ENCODE measurements around the gene SEMA3B. TPM values are rescaled to one million over a fixed set of nuclear protein-coding genes. Genes with fewer than 3 reads are reported as not detected.
A peak's percentile ranks its signal among the peaks of the same experiment; 100 is the strongest.

SEMA3B gene
- total and polyA plus RNA-seq, 2 donors (not counting 3 experiments of a cell fraction or from before 2014, with no cell fraction given): 1.2 to 1.5 TPM

GRCh38 chr3:50264383-50264963, 4.5 kb upstream of the SEMA3B start:
- peaks cover 11% of the 10 kb centered on the region for H3K4me1 ChIP-seq (ENCODE audit: control insufficient read depth, extremely low read depth, insufficient read depth, low read length)
- H3K9me3 ChIP-seq (replicated peaks; ENCODE audit: control insufficient read depth, insufficient read depth, low read length): no peaks in the 10 kb centered on the region
- TF ChIP-seq, protein P1, sequence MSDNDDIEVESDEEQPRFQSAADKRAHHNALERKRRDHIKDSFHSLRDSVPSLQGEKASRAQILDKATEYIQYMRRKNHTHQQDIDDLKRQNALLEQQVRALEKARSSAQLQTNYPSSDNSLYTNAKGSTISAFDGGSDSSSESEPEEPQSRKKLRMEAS (IDR thresholded peaks at IDR 0.05; ENCODE audit: insufficient read depth, insufficient read length): no peak
- no peak for TF ChIP-seq POLR2AphosphoS5 (IDR thresholded peaks at IDR 0.05; ENCODE audit: insufficient read depth, low read depth, low read length)
- TF ChIP-seq POLR2A (IDR thresholded peaks at IDR 0.05; ENCODE audit: low read depth, low read length): no peak
- TF ChIP-seq MYC (IDR thresholded peaks at IDR 0.05; ENCODE audit: low read depth, low read length): no peak
- TF ChIP-seq, protein P2, sequence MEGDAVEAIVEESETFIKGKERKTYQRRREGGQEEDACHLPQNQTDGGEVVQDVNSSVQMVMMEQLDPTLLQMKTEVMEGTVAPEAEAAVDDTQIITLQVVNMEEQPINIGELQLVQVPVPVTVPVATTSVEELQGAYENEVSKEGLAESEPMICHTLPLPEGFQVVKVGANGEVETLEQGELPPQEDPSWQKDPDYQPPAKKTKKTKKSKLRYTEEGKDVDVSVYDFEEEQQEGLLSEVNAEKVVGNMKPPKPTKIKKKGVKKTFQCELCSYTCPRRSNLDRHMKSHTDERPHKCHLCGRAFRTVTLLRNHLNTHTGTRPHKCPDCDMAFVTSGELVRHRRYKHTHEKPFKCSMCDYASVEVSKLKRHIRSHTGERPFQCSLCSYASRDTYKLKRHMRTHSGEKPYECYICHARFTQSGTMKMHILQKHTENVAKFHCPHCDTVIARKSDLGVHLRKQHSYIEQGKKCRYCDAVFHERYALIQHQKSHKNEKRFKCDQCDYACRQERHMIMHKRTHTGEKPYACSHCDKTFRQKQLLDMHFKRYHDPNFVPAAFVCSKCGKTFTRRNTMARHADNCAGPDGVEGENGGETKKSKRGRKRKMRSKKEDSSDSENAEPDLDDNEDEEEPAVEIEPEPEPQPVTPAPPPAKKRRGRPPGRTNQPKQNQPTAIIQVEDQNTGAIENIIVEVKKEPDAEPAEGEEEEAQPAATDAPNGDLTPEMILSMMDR (IDR thresholded peaks at IDR 0.05; ENCODE audit: extremely low read depth in 1 of 2, insufficient read depth in 1 of 2, low read depth in 1 of 2, low read length in 2 of 2): no peak
- TF ChIP-seq GATA2 (IDR thresholded peaks at IDR 0.05; ENCODE audit: insufficient read depth, insufficient read length, low read depth, low read length): no peak
- TF ChIP-seq FOS (IDR thresholded peaks at IDR 0.05; ENCODE audit: borderline replicate concordance, insufficient read depth, low read length): no peak
- no peak for TF ChIP-seq EZH2 (IDR thresholded peaks at IDR 0.05; ENCODE audit: borderline replicate concordance, low read depth, low read length, severe bottlenecking)
- no peak for TF ChIP-seq JUN (IDR thresholded peaks at IDR 0.05; ENCODE audit: borderline replicate concordance, insufficient read depth, insufficient read length, low read depth)
- ChIA-PET POLR2A (interaction anchor here (0.6 to 2.4 kb wide), 2 partner anchors 29 to 69 kb away, joined by 3 to 14 read pairs; partner anchors contain the start of gene GNAI2), CTCF (interaction anchor here (0.8 to 2.3 kb wide), 5 partner anchors 10 to 70 kb away, joined by 3 to 16 read pairs (median 6); no protein-coding TSS in a partner anchor)
- no peak overlapping the region for H3K4me3 ChIP-seq (replicated peaks in 1 of 3; ENCODE audit: insufficient read depth in 1 of 3, low read depth in 1 of 3, low read length in 3 of 3)
- H3K79me2 ChIP-seq (ENCODE audit: control insufficient read depth, insufficient read depth, low read length): no peaks in the 10 kb centered on the region
- no peak overlapping the region for H2AFZ ChIP-seq (ENCODE audit: low read depth, low read length)
- H3K27me3 ChIP-seq (ENCODE audit: control insufficient read depth in 2 of 2, insufficient read depth in 2 of 2, low read length in 2 of 2): peaks cover 3 to 6% of the 10 kb centered on the region in 2 experiments
- no peak overlapping the region for H3K4me2 ChIP-seq (ENCODE audit: insufficient read depth, low read length)
- DNase-seq (ENCODE audit: low read depth, low spot score): peak; percentile 39
- BruUV-seq (replicated peaks): no TSS peak
- no peak for FAIRE-seq
- intact Hi-C loops (cut with micrococcal nuclease): loop anchor here (10.0 kb wide), 1 partner anchor 140 kb away; no protein-coding TSS in a partner anchor
- H3K27ac ChIP-seq (ENCODE audit: insufficient read depth, low read depth, low read length): no peak overlapping the region
- H3K9me1 ChIP-seq (replicated peaks; ENCODE audit: control insufficient read depth, extremely low read depth, insufficient read depth, low read length): no peaks in the 10 kb centered on the region
- dilution Hi-C loops (cut with MboI; ENCODE audit: extremely low pct_ligation_motif_present, low sequenced_read_pairs): no loop called here
- no peaks in the 10 kb centered on the region for H3K36me3 ChIP-seq (ENCODE audit: control insufficient read depth in 2 of 2, extremely low read depth in 1 of 2, insufficient read depth in 2 of 2, low read length in 2 of 2)
- no peak overlapping the region for H3K9ac ChIP-seq (replicated peaks; ENCODE audit: extremely low read depth, insufficient read depth, low read length)
- H4K20me1 ChIP-seq (replicated peaks; ENCODE audit: control insufficient read depth, extremely low read depth, insufficient read depth, low read length): no peaks in the 10 kb centered on the region
